CD14-positive monocyte (primary cell): ENCODE measurements around the gene IGSF22. TPM values are rescaled to one million over a fixed set of nuclear protein-coding genes. Genes with fewer than 3 reads are reported as not detected.

ENCODE experiments used
- DNase-seq, 3 donors: peaks; one replicate each; pipeline ENCODE4 v3.0.0-alpha.2; 2011 to 2022
- H2AFZ ChIP-seq: 2 replicates; pipeline ENCODE4 v1.6.0; 2012; ENCODE audit warnings: mild to moderate bottlenecking, low read depth, low read length, inconsistent platforms; ENCODE audit not compliant: insufficient read depth, poor library complexity, severe bottlenecking
- H3K27ac ChIP-seq, 2 donors: 1 replicate in 1 of 2; 2 replicates in 1 of 2; pipeline ENCODE4 v1.5.1; 2012 to 2013; ENCODE audit warnings: low read length in 2 of 2, control low read depth in 1 of 2, inconsistent platforms in 1 of 2, low read depth in 1 of 2, mild to moderate bottlenecking in 1 of 2
- H3K27me3 ChIP-seq, 2 donors: one replicate each; pipeline versions ENCODE4 v1.6.0 to v1.6.1; 2011 to 2013; ENCODE audit warnings: low read length in 2 of 2; ENCODE audit not compliant: control insufficient read depth in 2 of 2, insufficient read depth in 2 of 2
- H3K36me3 ChIP-seq, 2 donors: replicated peaks in 1 of 2; 1 replicate in 1 of 2; 2 replicates in 1 of 2; pipeline versions ENCODE4 v1.5.1 to v1.6.1; 2012 to 2013; ENCODE audit warnings: low read length in 2 of 2, control low read depth in 1 of 2, inconsistent platforms in 1 of 2, mild to moderate bottlenecking in 1 of 2; ENCODE audit not compliant: insufficient read depth in 2 of 2, control insufficient read depth in 1 of 2
- H3K4me1 ChIP-seq, 2 donors: 1 replicate in 1 of 2; 2 replicates in 1 of 2; pipeline versions ENCODE4 v1.5.1 to v1.6.1; 2012 to 2013; ENCODE audit warnings: low read length in 2 of 2, control low read depth in 1 of 2, inconsistent platforms in 1 of 2, mild to moderate bottlenecking in 1 of 2, moderate library complexity in 1 of 2; ENCODE audit not compliant: insufficient read depth in 2 of 2, control insufficient read depth in 1 of 2
- H3K4me2 ChIP-seq: replicated peaks from 2 replicates; pipeline ENCODE3; 2012; ENCODE audit warnings: low read length, moderate library complexity, mild to moderate bottlenecking; ENCODE audit not compliant: poor library complexity, severe bottlenecking; ENCODE audit errors: extremely low read depth
- H3K4me3 ChIP-seq, 3 experiments: fragments of 200-600 bp in 1 of 3; sonication (generic) in 1 of 3; replicated peaks in 1 of 3; 1 replicate in 2 of 3; 2 replicates in 1 of 3; pipeline ENCODE4 v1.5.1; 2011 to 2013; ENCODE audit warnings: low read length in 3 of 3, mild to moderate bottlenecking in 3 of 3, control low read depth in 2 of 3, low read depth in 2 of 3, inconsistent platforms in 1 of 3, moderate library complexity in 1 of 3
- H3K79me2 ChIP-seq: 2 replicates; pipeline ENCODE4 v1.6.0; 2012; ENCODE audit warnings: mild to moderate bottlenecking, control low read depth, inconsistent platforms, low read length, moderate library complexity; ENCODE audit not compliant: insufficient read depth
- H3K9ac ChIP-seq: 2 replicates; pipeline ENCODE4 v1.6.0; 2017; ENCODE audit warnings: low read length, mild to moderate bottlenecking; ENCODE audit not compliant: insufficient read depth, poor library complexity, severe bottlenecking
- H3K9me3 ChIP-seq, 2 donors: replicated peaks in 1 of 2; 1 replicate in 1 of 2; 2 replicates in 1 of 2; pipeline versions ENCODE4 v1.5.1 to v1.6.1; 2012 to 2013; ENCODE audit warnings: low read length in 2 of 2, control low read depth in 1 of 2; ENCODE audit not compliant: control insufficient read depth in 1 of 2, insufficient read depth in 1 of 2
- H4K20me1 ChIP-seq: 2 replicates; pipeline ENCODE4 v1.6.0; 2012; ENCODE audit warnings: mild to moderate bottlenecking, low read length, control low read depth, moderate library complexity; ENCODE audit not compliant: insufficient read depth
- H3K27ac Mint-ChIP-seq, 7 donors: one replicate each; pipeline ENCODE4 v1.8.0; 2020; ENCODE audit warnings: mild to moderate bottlenecking in 7 of 7, mixed read lengths in 7 of 7, moderate library complexity in 6 of 7, inconsistent platforms in 2 of 7
- H3K27me3 Mint-ChIP-seq, 3 donors: one replicate each; pipeline ENCODE4 v1.8.0; 2021 to 2022; ENCODE audit warnings: low read depth in 3 of 3, mild to moderate bottlenecking in 3 of 3, mixed read lengths in 3 of 3, moderate library complexity in 3 of 3, inconsistent platforms in 1 of 3
- H3K36me3 Mint-ChIP-seq, 2 donors: one replicate each; pipeline ENCODE4 v1.8.0; 2020; ENCODE audit warnings: mixed read lengths in 2 of 2, inconsistent platforms in 1 of 2, mild to moderate bottlenecking in 1 of 2
- H3K4me1 Mint-ChIP-seq: one replicate; pipeline ENCODE4 v1.8.0; 2020; ENCODE audit warnings: mild to moderate bottlenecking, mixed read lengths
- H3K4me3 Mint-ChIP-seq, 2 donors: one replicate each; pipeline ENCODE4 v1.8.0; 2020; ENCODE audit warnings: mild to moderate bottlenecking in 2 of 2, mixed read lengths in 2 of 2, moderate library complexity in 1 of 2
- H3K9me3 Mint-ChIP-seq, 7 donors: one replicate each; pipeline ENCODE4 v1.8.0; 2020 to 2022; ENCODE audit warnings: mixed read lengths in 7 of 7, mild to moderate bottlenecking in 6 of 7, moderate library complexity in 6 of 7, inconsistent platforms in 2 of 7
- CTCF ChIP-seq: fragments of 200-600 bp; IDR thresholded peaks from one replicate; pipeline ENCODE4 v1.8.0; 2022; ENCODE audit warnings: antibody characterized with exemption, mild to moderate bottlenecking
- WGBS: methylation state at CpG from one replicate; pipeline ENCODE4 v1.1.5; 2013; ENCODE audit warnings: missing lambda C conversion rate; ENCODE audit not compliant: insufficient coverage; 5-methylcytosine and 5-hydroxymethylcytosine counted together
- intact Hi-C, 2 donors: fragments of 100-400 bp; cut with micrococcal nuclease; formaldehyde crosslinking; loops; one replicate each; pipeline versions ENCODE4 v1.15.0 to v1.15.1; 2023
- polyA plus RNA-seq, 3 donors: library from polyadenylated mRNA; depleted of rRNA in 1 of 3; unstranded in 2 of 3; stranded (reverse) in 1 of 3; fragments of 300-500 nt in 2 of 3; fragments of >200 nt in 1 of 3; fragmentation: Illumina TruSeq in 2 of 3; gene quantifications; 1 replicate in 2 of 3; 2 replicates in 1 of 3; pipeline ENCODE4 v1.2.3, GENCODE V29; 2012 to 2021

Gene IGSF22
- polyA plus RNA-seq, 3 donors, result not detected

GRCh38 chr11:18704698-18705097, 21.3 kb downstream of the IGSF22 start:
- Mint-ChIP-seq H3K27me3 (peaks cover 29 to 49% (median 37%) of the 10 kb centered on the region in 3 donors), H3K4me3 (no peak overlapping the region), H3K36me3 (peaks cover 16 to 25% of the 10 kb centered on the region in 2 donors), H3K4me1 (peaks cover 36% of the 10 kb centered on the region), H3K9me3 (peaks cover 0 to 8% (median 0%) of the 10 kb centered on the region in 7 donors), H3K27ac (peak overlapping the region in 1 of 7 donors; percentile 14)
- Histone ChIP-seq H3K79me2 (no peaks in the 10 kb centered on the region), H3K4me3 (no peak overlapping the region), H3K36me3 (no peaks in the 10 kb centered on the region), H3K27me3 (peaks cover 21 to 31% of the 10 kb centered on the region in 2 donors), H4K20me1 (no peaks in the 10 kb centered on the region), H3K4me1 (peaks cover 29 to 30% of the 10 kb centered on the region in 2 donors), H2AFZ (no peak overlapping the region), H3K4me2 (no peak overlapping the region), H3K9me3 (no peaks in the 10 kb centered on the region), H3K9ac (no peak overlapping the region), H3K27ac (no peak overlapping the region)
- WGBS, result 80% methylated on average over 1 of the region's 1 CpG
- no peak for TF ChIP-seq CTCF
- no peak for DNase-seq
- intact Hi-C loops, result no loop called here

DNA sequence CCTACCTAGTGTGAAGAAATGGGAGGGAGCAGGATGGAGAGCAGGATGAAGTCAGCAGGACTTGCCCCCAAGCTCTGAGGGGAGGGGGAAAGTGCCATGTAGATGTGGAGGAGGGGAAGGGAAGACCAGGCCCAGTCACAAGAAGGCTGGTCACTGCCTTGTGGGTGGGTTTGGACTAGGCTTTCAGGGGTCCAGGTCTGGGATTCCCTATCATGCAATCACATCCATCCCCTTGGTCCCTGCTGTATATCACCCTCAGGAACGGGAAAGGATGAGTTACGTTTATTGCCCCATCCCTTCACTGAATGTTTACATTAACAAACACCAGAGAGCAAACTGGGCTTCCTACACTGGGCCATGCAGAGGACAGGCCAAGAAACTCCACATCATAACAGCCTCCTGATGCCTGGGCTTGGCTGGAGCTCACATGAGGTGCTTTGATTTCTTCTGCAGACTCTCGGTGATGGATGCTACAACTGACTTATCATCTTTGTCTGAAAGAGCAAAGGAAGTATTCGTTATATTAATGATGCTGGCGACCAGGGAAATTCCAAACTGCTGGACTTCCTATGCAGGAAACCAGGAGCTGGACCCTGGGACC, 21.8 kb downstream of the IGSF22 start:
- Histone ChIP-seq H3K36me3 (no peaks in the 10 kb centered on the region), H3K9ac (no peak overlapping the region), H3K4me1 (peaks cover 34 to 35% of the 10 kb centered on the region in 2 donors), H3K9me3 (no peaks in the 10 kb centered on the region), H3K79me2 (no peaks in the 10 kb centered on the region), H3K27me3 (peaks cover 21 to 31% of the 10 kb centered on the region in 2 donors), H3K27ac (no peak overlapping the region), H4K20me1 (no peaks in the 10 kb centered on the region), H2AFZ (no peak overlapping the region), H3K4me2 (no peak overlapping the region), H3K4me3 (no peak overlapping the region)
- Mint-ChIP-seq H3K27me3 (peaks cover 29 to 47% (median 33%) of the 10 kb centered on the region in 3 donors), H3K4me3 (peak overlapping the region in 1 of 2 donors; percentile 50), H3K27ac (no peak overlapping the region), H3K36me3 (peaks cover 16 to 25% of the 10 kb centered on the region in 2 donors), H3K9me3 (peaks cover 0 to 8% (median 0%) of the 10 kb centered on the region in 7 donors), H3K4me1 (peaks cover 42% of the 10 kb centered on the region)
- intact Hi-C loops, result no loop called here
- DNase-seq, result no peak
- TF ChIP-seq CTCF, result no peak
- 98% methylated on average over 5 of the region's 5 CpGs for whole genome bisulfite sequencing
